T-helper 17 cell (primary cell): ENCODE measurements around the gene TBC1D17. TPM values are rescaled to one million over a fixed set of nuclear protein-coding genes. Genes with fewer than 3 reads are reported as not detected.

Experiments
- ATAC-seq: fragments of 150-1000 bp; cut with Tn5 transposase; 2 replicates; pipeline ENCODE4 v1.10.0; 2021; ENCODE audit warnings: mild to moderate bottlenecking, moderate library complexity
- DNase-seq, 3 donors: peaks; one replicate each; pipeline versions ENCODE4 v3.0.0 to v3.0.0-alpha.2; 2020 to 2021
- H3K9me3 ChIP-seq: one replicate; pipeline ENCODE4 v1.7.0; 2013; ENCODE audit warnings: low read length, mild to moderate bottlenecking; ENCODE audit not compliant: control insufficient read depth, poor library complexity, severe bottlenecking
- H3K27ac Mint-ChIP-seq: one replicate; pipeline ENCODE4 v1.8.0; 2022; ENCODE audit warnings: mild to moderate bottlenecking, moderate library complexity, mixed read lengths
- H3K27me3 Mint-ChIP-seq: one replicate; pipeline ENCODE4 v1.8.0; 2022; ENCODE audit warnings: mixed read lengths
- H3K36me3 Mint-ChIP-seq: one replicate; pipeline ENCODE4 v1.8.0; 2022; ENCODE audit warnings: low read depth, mixed read lengths
- H3K4me1 Mint-ChIP-seq: one replicate; pipeline ENCODE4 v1.8.0; 2022; ENCODE audit warnings: mild to moderate bottlenecking, mixed read lengths
- H3K4me3 Mint-ChIP-seq: one replicate; pipeline ENCODE4 v1.8.0; 2022; ENCODE audit warnings: mild to moderate bottlenecking, moderate library complexity, mixed read lengths
- total RNA-seq, 4 donors: library from RNA in 2 of 4; stranded (reverse) in 2 of 4; gene quantifications; one replicate each; pipeline ENCODE4 v1.2.3 and lab custom pipeline; 2022 to 2026

The TBC1D17 gene
- total RNA-seq, 2 donors from 2014 or later: 44.1 to 57.3 TPM

DNA sequence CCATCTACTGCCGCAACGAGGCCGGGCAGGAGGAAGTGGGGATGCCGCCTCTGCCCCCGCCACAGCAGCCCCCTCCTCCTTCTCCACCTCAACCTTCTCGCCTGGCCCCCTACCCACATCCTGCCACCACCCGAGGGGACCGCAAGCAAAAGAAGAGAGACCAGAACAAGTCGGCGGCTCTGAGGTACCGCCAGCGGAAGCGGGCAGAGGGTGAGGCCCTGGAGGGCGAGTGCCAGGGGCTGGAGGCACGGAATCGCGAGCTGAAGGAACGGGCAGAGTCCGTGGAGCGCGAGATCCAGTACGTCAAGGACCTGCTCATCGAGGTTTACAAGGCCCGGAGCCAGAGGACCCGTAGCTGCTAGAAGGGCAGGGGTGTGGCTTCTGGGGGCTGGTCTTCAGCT lies 55.2 kb downstream of the TBC1D17 start:
- peak overlapping the region; percentile 1 for H3K27ac Mint-ChIP-seq
- ATAC-seq (no peak), DNase-seq (peak in 1 of 3 donors; percentile 19)
- H3K36me3 Mint-ChIP-seq: peaks cover 7% of the 10 kb centered on the region
- H3K9me3 ChIP-seq: no peaks in the 10 kb centered on the region
- H3K27me3 Mint-ChIP-seq: no peaks in the 10 kb centered on the region
- peak overlapping the region; percentile 47 for H3K4me3 Mint-ChIP-seq
- H3K4me1 Mint-ChIP-seq: peaks cover 50% of the 10 kb centered on the region

DNA sequence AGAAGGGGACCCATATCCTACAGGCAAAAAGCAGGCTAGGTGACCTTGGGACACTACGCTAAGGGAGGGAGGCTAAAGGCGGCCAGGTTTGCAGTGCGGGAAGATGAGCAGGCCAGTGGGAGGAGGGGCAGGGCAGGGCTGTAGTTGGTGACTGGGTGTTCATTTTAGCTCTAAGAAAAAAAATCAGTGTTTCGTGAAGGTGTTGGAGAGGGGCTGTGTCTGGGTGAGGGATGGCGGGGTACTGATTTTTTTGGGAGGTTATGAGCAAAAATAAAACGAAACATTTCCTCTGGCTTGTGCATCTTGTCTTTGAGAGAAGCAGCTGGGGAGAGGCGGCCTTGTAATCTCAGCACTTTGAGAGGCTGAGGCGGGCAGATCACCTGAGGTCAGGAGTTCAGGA lies 56.1 kb downstream of the TBC1D17 start:
- Mint-ChIP-seq H3K27me3 (no peaks in the 10 kb centered on the region), H3K4me3 (no peak overlapping the region), H3K36me3 (peaks cover 5% of the 10 kb centered on the region), H3K27ac (no peak overlapping the region), H3K4me1 (peaks cover 41% of the 10 kb centered on the region)
- ATAC-seq (no peak), DNase-seq (no peak)
- no peaks in the 10 kb centered on the region for H3K9me3 ChIP-seq

DNA sequence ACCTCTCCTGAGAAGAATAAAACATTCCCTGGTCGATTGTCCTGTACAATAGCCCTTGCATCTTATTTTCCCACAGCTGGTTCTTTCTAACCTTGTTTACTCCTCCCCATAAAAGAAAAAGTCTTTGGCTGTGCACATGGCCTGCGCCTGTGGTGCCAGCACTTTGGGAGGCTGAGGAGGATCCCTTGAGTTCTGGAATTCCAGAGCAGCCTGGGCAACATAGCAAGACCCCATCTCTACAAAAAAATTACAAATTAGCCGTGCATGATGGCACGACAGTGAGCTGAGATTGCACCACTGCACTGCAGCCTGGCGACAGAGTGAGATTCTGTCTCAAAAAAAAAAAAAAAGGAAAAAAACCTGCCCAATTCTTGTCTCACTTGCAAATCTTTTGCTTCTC lies 59.0 kb downstream of the TBC1D17 start:
- H3K4me1 Mint-ChIP-seq: peaks cover 17% of the 10 kb centered on the region
- H3K27me3 Mint-ChIP-seq: peaks cover 15% of the 10 kb centered on the region
- DNase-seq: no peak
- H3K9me3 ChIP-seq: no peaks in the 10 kb centered on the region
- no peak for ATAC-seq
- no peaks in the 10 kb centered on the region for H3K36me3 Mint-ChIP-seq
- H3K27ac Mint-ChIP-seq: peak overlapping the region; percentile 27
- H3K4me3 Mint-ChIP-seq: peak overlapping the region; percentile 36

DNA sequence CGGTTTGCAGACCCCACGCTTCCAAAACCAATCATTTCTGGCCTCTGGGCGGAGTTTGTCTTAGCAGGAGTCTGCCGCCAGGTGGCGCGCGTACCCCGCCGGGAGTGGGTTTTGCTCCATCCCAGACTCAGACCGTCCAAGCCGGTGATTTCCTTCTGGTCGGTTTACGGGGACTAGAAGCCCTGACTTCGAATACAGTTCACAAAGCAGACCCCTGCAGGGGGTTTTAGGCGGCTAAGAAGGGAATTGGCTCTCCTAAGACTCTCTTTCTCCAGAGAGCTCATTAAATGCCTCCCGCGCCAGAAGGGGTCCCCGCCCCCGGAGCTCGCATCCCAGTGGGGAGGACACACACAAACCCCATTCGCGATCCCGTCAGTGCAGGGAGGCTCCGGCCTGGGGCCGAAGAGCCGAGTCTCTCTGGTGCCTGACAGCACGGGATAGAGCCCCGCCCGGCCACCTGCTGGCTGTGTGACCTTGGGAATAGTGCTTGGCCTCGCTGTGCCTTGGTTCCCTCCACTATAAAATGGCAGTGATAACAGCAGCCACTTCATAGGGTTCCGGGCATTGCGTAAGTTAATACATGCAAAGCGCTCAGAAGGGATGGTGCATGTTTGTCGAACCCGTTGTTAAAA lies 60.4 kb downstream of the TBC1D17 start:
- DNase-seq (peak; percentile 61 to 75 (median 73)), ATAC-seq (peak; percentile 70)
- H3K36me3 Mint-ChIP-seq: no peaks in the 10 kb centered on the region
- H3K27ac Mint-ChIP-seq: peak overlapping the region; percentile 3
- no peaks in the 10 kb centered on the region for H3K9me3 ChIP-seq
- no peak overlapping the region for H3K4me3 Mint-ChIP-seq
- peaks cover 25% of the 10 kb centered on the region for H3K27me3 Mint-ChIP-seq
- H3K4me1 Mint-ChIP-seq: peaks cover 8% of the 10 kb centered on the region

Other genes with a start within 250 kb of the TBC1D17 start
- 1 to 10 TPM; 6.6 to 9.1 TPM for gene RRAS, start 237.6 kb upstream of the TBC1D17 start, total RNA-seq
- 10 to 100 TPM; 34.1 to 36.3 TPM for gene SCAF1, start 235.5 kb upstream of the TBC1D17 start, total RNA-seq
- 100 to 1,000 TPM; 162 to 181 TPM for gene IRF3, start 211.8 kb upstream of the TBC1D17 start, total RNA-seq
- gene BCL2L12, start 211.8 kb upstream of the TBC1D17 start, total RNA-seq: 10 to 100 TPM; 10.2 to 15.6 TPM
- gene PRMT1, start 200.4 kb upstream of the TBC1D17 start, total RNA-seq: 10 to 100 TPM; 83.9 to 97.7 TPM
- gene ADM5, start 188.1 kb upstream of the TBC1D17 start, total RNA-seq: 1 to 10 TPM; 2.8 to 2.9 TPM
- gene CPT1C, start 186.6 kb upstream of the TBC1D17 start, total RNA-seq: 1 to 10 TPM in 1 of 2 donors, under 1 TPM in 1; 0.31 to 1.0 TPM
- 1 to 10 TPM in 1 of 2 donors, under 1 TPM in 1; 0.87 to 1.9 TPM for gene TSKS, start 114.4 kb upstream of the TBC1D17 start, total RNA-seq
- 10 to 100 TPM; 43.3 to 51.5 TPM for gene AP2A1, start 110.7 kb upstream of the TBC1D17 start, total RNA-seq
- gene FUZ, start 64.4 kb upstream of the TBC1D17 start, total RNA-seq: 10 to 100 TPM; 29.4 to 30.7 TPM
- 100 to 1,000 TPM in 1 of 2 donors, 10 to 100 TPM in 1; 94.8 to 108 TPM for gene MED25, start 59.4 kb upstream of the TBC1D17 start, total RNA-seq
- 100 to 1,000 TPM; 125 to 162 TPM for gene PTOV1, start 26.5 kb upstream of the TBC1D17 start, total RNA-seq
- gene PNKP, start 10.1 kb upstream of the TBC1D17 start, total RNA-seq: 100 to 1,000 TPM; 170 to 196 TPM
- gene AKT1S1, start 347 bp upstream of the TBC1D17 start, total RNA-seq: 10 to 100 TPM; 19.2 to 33.8 TPM
- gene IL4I1, start 19.2 kb downstream of the TBC1D17 start, total RNA-seq: 100 to 1,000 TPM in 1 of 2 donors, 10 to 100 TPM in 1; 47.8 to 107 TPM
- gene ATF5, start 51.5 kb downstream of the TBC1D17 start, total RNA-seq: 10 to 100 TPM; 31.8 to 36.0 TPM
- gene NUP62, start 51.8 kb downstream of the TBC1D17 start, total RNA-seq: 10 to 100 TPM; 46.8 to 62.4 TPM
- gene SIGLEC11, start 83.5 kb downstream of the TBC1D17 start, total RNA-seq: not detected
- 10 to 100 TPM; 67.2 to 79.3 TPM for gene VRK3, start 147.7 kb downstream of the TBC1D17 start, total RNA-seq
- gene ZNF473, start 148.3 kb downstream of the TBC1D17 start, total RNA-seq: 1 to 10 TPM; 7.0 to 8.9 TPM